Stimulated activated CD4-positive, alpha-beta T cell treated with anti-CD3 and anti-CD28 coated beads, TNF-alpha, amount 100 ng/mL, for 4 hours (primary cell): ENCODE results near the gene CREBBP.

Experiments
- DNase-seq, 3 experiments: peaks; one replicate each; pipeline ENCODE4 v3.0.0-alpha.2; 2020; ENCODE audit warnings: low read depth in 3 of 3

The CREBBP gene

GRCh38 chr16:3856367-3857141 is 24.0 kb downstream of the CREBBP start:
- DNase-seq: no peak

- DNase-seq: no peak
Measured at GRCh38 chr16:3854750-3855541, 25.6 kb downstream of the CREBBP start.

DNA sequence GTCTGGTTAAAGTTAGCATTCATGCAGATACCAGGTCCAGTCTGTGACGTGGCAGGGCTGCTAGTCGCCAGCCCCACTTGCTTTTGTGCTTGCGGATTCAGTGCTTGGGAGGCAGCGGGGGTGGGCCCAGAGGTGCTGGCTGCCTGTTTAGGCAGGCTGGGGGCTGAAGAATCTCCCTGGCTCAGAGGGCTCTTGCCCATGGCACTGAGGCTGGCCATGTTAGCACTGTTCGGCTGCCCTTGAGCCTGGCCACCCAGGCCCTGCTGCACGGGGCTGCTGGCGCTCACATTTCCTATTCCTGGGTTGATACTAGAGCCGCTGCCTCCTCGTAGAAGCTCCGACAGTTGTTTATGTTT is 30.0 kb downstream of the CREBBP start:
- no peak for DNase-seq

GRCh38 chr16:3849751-3850543 is 30.6 kb downstream of the CREBBP start:
- DNase-seq: no peak

- DNase-seq: no peak
Measured at GRCh38 chr16:3846595-3847091, 33.9 kb downstream of the CREBBP start.

GRCh38 chr16:3846087-3846486 is 34.4 kb downstream of the CREBBP start:
- no peak for DNase-seq

- no peak for DNase-seq
Measured at GRCh38 chr16:3842994-3843393, 37.5 kb downstream of the CREBBP start.

DNA sequence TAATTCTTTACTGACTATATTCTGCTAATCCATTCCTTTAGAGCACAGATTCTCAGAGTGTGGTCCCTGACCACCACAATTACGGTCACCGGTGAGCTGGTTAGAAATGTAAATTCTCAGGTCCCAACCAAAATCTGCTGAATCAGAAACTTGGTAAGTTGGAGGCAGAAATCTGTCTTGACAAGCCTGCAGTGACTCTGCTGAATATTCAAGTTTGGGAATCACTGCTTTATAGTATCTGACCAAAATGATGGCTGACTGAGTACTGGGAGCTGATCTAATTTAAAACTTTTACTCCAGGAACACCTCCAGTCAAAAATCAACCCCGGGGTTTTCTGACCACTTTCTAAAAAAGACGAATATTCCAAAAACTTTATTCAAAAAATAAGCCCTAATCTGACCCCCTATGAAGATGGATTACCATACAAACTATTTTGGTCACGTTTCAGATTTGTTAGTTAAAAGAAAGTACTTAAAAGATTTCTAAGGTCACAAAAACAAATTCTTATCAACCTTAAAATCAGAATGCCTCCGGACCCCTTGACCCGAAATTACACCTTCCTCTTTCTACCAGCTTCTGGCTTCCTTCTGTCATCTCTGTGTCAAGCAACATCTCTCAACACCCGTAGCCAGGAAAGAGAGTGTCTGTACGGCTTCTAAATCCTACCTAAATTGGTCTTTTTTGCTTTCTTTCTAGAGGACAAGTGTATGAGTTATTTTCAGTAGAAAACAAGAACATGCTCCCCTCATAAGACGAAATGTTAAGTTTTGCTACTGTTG is 38.6 kb downstream of the CREBBP start:
- DNase-seq: no peak

DNA sequence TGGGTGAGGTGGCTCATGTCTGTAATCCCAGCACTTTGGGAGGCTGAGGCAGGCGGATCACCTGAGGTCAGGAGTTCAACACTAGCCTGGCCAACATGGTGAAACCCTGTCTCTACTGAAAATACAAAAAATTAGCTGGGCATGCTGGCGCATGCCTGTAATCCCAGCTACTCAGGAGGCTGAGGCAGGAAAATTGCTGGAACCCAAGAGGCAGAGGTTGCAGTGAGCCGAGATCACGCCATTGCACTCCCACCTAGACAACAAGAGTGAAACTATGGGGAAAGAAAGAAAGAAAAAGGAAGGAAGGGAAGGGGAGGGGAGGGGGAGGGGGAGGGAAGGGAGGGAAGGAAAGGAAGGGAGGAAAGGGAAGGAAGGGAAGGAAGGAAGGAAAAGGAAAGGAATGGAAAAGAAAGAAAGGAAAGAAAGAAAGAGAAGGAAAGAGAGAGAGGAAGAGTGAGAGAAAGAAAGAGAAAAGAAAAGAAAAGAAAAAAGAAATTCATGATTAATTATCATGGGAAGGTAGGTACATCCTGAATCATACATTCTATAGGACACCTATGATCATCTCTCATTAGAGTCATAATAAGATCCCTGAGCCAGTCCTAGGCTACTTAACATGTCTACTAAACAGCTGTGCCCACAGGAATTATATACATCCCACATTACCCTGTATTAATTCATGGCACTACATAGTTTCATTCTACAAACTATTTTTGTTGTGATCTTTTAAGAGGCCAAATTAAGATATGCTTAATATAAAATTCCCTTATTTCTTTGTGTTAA is 40.9 kb downstream of the CREBBP start:
- no peak for DNase-seq

- DNase-seq: no peak
Measured at GRCh38 chr16:3838600-3839401, 41.7 kb downstream of the CREBBP start.

GRCh38 chr16:3837851-3838586 is 42.5 kb downstream of the CREBBP start:
- DNase-seq: no peak

DNA sequence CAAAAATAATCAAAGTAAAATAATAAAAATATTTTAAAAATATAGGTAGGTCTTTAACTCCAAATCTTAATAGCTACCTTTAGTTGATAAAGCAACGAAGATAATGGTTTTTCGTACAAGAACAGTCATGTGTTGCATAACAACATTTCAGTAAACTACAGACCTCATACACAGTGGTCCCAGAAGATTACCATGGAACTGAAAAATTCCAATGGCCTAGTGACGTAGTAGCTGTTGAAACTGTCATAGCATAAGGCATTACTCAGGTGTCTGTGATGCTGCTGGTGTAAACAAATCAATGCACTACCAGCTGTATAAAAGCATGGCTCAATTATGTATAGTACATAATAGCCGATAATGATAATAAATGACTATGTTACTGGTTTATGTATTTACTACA is 43.9 kb downstream of the CREBBP start:
- DNase-seq: no peak

- no peak for DNase-seq
Measured at GRCh38 chr16:3835089-3835602, 45.4 kb downstream of the CREBBP start.

GRCh38 chr16:3832668-3833067 is 47.8 kb downstream of the CREBBP start:
- DNase-seq: no peak

DNA sequence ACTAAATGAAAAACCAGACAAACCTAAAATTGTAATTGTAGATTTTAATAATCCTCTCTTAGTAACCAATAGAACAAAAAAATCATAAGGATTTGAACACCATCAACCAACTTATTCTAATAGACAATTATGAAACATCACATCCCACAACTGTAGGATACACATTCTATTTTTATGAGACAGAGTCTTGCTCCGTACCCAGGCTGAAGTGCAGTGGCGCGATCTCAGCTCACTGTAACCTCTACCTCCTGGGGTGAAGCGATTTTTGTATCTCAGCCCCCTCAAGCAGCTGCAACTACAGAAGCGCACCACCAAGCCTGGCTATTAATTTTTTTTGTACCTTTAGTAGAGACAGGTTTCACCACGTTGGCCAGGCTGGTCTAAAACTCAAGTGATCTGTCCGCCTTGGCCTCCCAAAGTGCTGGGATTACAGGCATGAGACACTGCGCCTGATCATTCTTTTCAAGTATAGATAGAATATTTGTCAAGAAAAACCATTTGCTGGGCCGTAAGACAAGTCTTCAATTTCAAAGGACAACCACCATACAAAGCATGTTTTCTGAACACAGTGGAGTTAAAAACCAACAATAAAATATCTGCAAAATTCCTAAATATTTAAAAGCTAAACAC is 49.8 kb downstream of the CREBBP start:
- DNase-seq: no peak

- DNase-seq: no peak
Measured at GRCh38 chr16:3829631-3830536, 50.6 kb downstream of the CREBBP start.

DNA sequence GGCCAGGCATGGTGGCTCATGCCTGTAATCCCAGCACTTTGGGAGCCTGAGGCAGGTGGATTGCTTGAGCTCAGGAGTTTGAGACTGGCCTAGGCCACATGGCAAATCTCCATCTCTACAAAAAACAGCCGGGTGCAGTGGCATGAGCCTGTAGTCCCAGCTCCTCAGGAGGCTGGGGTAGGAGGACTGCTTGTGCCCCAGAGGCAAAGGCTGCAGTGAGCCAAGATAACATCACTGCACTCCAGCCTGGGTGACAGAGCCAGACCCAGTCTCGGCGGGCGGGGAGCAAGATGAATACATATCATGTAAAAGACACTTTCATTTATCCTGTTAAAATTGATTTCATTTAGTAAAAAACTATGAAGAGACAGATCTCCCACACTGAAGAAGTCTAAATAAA is 54.6 kb downstream of the CREBBP start:
- DNase-seq: no peak
